NB4 (cell line): ENCODE data around the gene MYCL.

Experiments
- DNase-seq: peaks from one replicate; pipeline ENCODE4 v3.0.0; 2010; ENCODE audit warnings: low read depth
- H3K4me3 ChIP-seq: one replicate; pipeline ENCODE4 v1.5.1; 2011; ENCODE audit warnings: mild to moderate bottlenecking, low read depth, low read length, moderate library complexity
- CTCF ChIP-seq: IDR thresholded peaks from one replicate; pipeline ENCODE4 v1.5.1; 2012; ENCODE audit warnings: low read depth, low read length
- MYC ChIP-seq: IDR thresholded peaks from 2 replicates; pipeline ENCODE4 v1.6.1; 2011; ENCODE audit warnings: low read depth, low read length
- POLR2A ChIP-seq: IDR thresholded peaks from 2 replicates; pipeline ENCODE4 v1.6.1; 2011; ENCODE audit warnings: mild to moderate bottlenecking; ENCODE audit not compliant: insufficient read length; ENCODE audit errors: extremely low read depth
- TF ChIP-seq, protein P1 (sequence below): IDR thresholded peaks from 2 replicates; pipeline ENCODE4 v1.6.1; 2011; ENCODE audit warnings: low read depth, low read length

MYCL gene

GRCh38 chr1:39900662-39901463 is 854 bp downstream of the MYCL start:
- TF ChIP-seq CTCF (no peak), MYC (no peak), POLR2A (no peak)
- TF ChIP-seq, protein P1, sequence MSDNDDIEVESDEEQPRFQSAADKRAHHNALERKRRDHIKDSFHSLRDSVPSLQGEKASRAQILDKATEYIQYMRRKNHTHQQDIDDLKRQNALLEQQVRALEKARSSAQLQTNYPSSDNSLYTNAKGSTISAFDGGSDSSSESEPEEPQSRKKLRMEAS, result no peak
- H3K4me3 ChIP-seq, result peak overlapping the region; percentile 32
- no peak for DNase-seq

DNA sequence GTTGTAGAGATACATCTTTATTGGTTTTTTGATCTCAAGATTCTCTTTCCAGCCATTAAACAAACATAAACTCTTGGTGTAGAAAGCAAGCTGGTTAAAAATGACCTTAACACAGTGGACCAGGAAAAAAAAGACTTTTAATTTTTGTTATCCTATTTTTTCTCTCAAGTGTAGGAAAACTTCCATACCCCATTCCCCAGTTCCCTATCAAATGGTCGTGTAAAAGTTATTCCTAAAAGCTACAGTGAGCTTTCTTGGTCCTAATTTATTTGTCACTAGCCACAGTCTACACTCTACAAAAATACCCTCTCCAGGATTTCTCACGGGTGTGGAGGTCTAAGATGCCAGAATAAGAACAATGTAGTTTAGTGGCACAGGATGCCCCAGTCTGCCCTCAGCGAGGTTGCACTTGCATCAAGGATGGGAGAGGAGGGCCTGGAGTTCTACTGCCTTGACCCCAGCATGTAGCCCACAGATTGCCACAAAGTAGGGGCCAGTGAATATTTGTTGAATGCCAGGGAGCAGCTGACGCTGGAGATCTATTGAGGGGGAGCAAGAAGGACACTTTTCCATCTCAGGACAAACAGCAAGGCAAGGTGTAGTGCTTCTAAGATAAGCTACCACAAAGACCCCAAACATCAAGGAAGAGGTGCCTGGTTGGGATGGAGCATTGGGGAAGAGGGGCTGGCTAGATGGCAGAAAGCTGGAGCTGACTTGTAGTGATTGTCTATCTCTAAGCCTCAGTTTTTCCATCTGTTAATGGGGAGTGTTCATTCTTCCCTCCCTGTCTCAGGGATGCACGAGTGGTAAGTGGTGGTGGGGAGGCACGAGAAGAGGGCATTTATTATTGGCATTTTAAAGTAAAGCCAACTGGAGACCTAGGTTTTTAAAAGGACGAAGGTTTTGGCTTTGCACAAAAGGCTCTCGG is 1.8 kb downstream of the MYCL start:
- no peak overlapping the region for H3K4me3 ChIP-seq

DNA sequence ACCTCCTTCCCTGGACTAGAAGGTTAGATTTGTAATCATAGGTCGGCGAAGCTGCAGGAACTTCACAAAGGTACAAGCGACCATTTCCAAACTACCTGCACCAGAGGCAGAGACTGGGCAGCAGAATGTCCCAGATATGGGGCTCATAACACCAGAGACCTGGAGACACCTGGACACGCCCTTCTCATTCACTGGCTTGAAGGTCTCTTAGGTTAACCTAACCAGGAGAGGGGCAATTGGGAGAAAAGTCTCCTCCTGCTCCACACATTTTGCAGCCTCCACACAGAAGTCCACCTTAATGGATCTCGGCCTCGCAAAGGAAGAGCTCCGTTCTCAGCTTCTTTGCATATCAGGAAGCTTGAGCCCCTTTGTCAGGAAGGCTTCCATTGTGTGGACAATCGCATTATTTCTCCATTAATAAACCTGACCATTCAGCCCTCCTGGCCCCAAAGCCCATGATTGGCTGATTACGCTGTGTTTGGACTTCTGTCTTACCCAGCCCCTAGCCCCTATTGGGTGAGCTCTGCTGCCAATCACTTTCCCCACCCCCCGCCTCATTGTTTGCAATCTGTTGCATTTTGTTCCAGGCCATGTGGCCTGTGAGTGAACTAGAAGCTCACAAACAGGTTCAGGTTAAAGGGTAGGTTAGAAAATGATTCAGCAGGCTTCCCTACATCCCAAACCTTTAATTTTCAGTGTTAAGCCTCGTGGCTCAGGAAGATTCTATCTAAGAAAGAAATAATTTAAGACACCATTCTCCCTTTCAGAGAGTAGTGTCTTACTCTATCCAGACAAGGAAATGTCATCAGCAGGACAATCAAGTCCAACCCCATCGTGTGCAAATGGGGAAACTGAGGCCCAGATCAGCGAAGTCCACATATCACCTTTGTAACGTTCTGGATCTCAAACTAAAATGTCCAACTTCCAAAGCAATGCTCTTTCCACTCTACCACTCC is 2.8 kb downstream of the MYCL start:
- peak; percentile 55 for DNase-seq
- H3K4me3 ChIP-seq, result no peak overlapping the region
- no peak for TF ChIP-seq MYC
- TF ChIP-seq, protein P1, result peak; percentile 6; the same call in 1 of the 2 replicates

More for the DNA sequence above, 1.8 kb downstream of the MYCL start:
- TF ChIP-seq, protein P1, result no peak
- TF ChIP-seq POLR2A (no peak), MYC (no peak), CTCF (no peak)
- DNase-seq, result no peak

GRCh38 chr1:39898191-39898590 is 3.5 kb downstream of the MYCL start:
- TF ChIP-seq CTCF (no peak), POLR2A (no peak), MYC (no peak)
- TF ChIP-seq, protein P1, result no peak
- H3K4me3 ChIP-seq, result no peak overlapping the region
- DNase-seq, result no peak

GRCh38 chr1:39896909-39897685 is 4.6 kb downstream of the MYCL start:
- TF ChIP-seq MYC (no peak), POLR2A (no peak), CTCF (no peak)
- TF ChIP-seq, protein P1, result no peak
- no peak overlapping the region for H3K4me3 ChIP-seq
- DNase-seq, result no peak
